Trophoblast cell (in vitro differentiated cells and primary cell): ENCODE results near the gene TET1.

Experiments used
- DNase-seq, 2 donors: peaks; one replicate each; pipeline ENCODE4 v3.0.0-alpha.2; 2016
- H2AFZ ChIP-seq: 2 replicates; pipeline ENCODE4 v1.6.1; 2013; ENCODE audit warnings: low read length, moderate library complexity, mild to moderate bottlenecking; ENCODE audit not compliant: insufficient read depth, poor library complexity
- H2AK5ac ChIP-seq: 2 replicates; pipeline ENCODE4 v1.6.1; 2013; ENCODE audit warnings: mild to moderate bottlenecking, low read length
- H2BK120ac ChIP-seq: 2 replicates; pipeline ENCODE4 v1.6.1; 2013; ENCODE audit warnings: low read length, mild to moderate bottlenecking, moderate library complexity; ENCODE audit not compliant: insufficient read depth, poor library complexity
- H2BK12ac ChIP-seq: 2 replicates; pipeline ENCODE4 v1.6.1; 2013; ENCODE audit warnings: mild to moderate bottlenecking, low read length, moderate library complexity
- H2BK5ac ChIP-seq: 2 replicates; pipeline ENCODE4 v1.6.1; 2013; ENCODE audit warnings: low read length, low read depth, moderate library complexity, mild to moderate bottlenecking; ENCODE audit not compliant: poor library complexity
- H3K14ac ChIP-seq: 2 replicates; pipeline ENCODE4 v1.6.1; 2013; ENCODE audit warnings: mild to moderate bottlenecking, low read length
- H3K18ac ChIP-seq: 2 replicates; pipeline ENCODE4 v1.6.1; 2013; ENCODE audit warnings: mild to moderate bottlenecking, low read length
- H3K23ac ChIP-seq: 2 replicates; pipeline ENCODE4 v1.6.1; 2013; ENCODE audit warnings: low read length
- H3K27ac ChIP-seq: 2 replicates; pipeline ENCODE4 v1.5.1; 2013; ENCODE audit warnings: low read depth, mild to moderate bottlenecking, inconsistent platforms, low read length, moderate library complexity
- H3K27me3 ChIP-seq: 2 replicates; pipeline ENCODE4 v1.6.1; 2013; ENCODE audit warnings: inconsistent platforms, mild to moderate bottlenecking, low read length, moderate library complexity; ENCODE audit not compliant: insufficient read depth
- H3K36me3 ChIP-seq, 2 experiments: 1 replicate in 1 of 2; 2 replicates in 1 of 2; pipeline ENCODE4 v1.6.1; 2013; ENCODE audit warnings: low read length in 2 of 2, mild to moderate bottlenecking in 2 of 2, moderate library complexity in 1 of 2; ENCODE audit not compliant: insufficient read depth in 2 of 2, control insufficient read depth in 1 of 2
- H3K4ac ChIP-seq: 2 replicates; pipeline ENCODE4 v1.6.1; 2013; ENCODE audit warnings: low read depth, mild to moderate bottlenecking, low read length, moderate library complexity
- H3K4me1 ChIP-seq, 2 experiments: 1 replicate in 1 of 2; 2 replicates in 1 of 2; pipeline ENCODE4 v1.6.1; 2013; ENCODE audit warnings: low read length in 2 of 2, mild to moderate bottlenecking in 2 of 2, moderate library complexity in 1 of 2; ENCODE audit not compliant: insufficient read depth in 2 of 2, control insufficient read depth in 1 of 2
- H3K4me2 ChIP-seq: 2 replicates; pipeline ENCODE4 v1.6.1; 2013; ENCODE audit warnings: inconsistent platforms, mild to moderate bottlenecking, low read length, moderate library complexity
- H3K4me3 ChIP-seq: 2 replicates; pipeline ENCODE4 v1.5.1; 2013; ENCODE audit warnings: mild to moderate bottlenecking, low read depth, low read length, inconsistent platforms
- H3K79me1 ChIP-seq: one replicate; pipeline ENCODE4 v1.6.1; 2013; ENCODE audit warnings: low read length
- H3K79me2 ChIP-seq: 2 replicates; pipeline ENCODE4 v1.6.1; 2013; ENCODE audit warnings: low read length, mild to moderate bottlenecking; ENCODE audit not compliant: control insufficient read depth, insufficient read depth, poor library complexity
- H3K9ac ChIP-seq: 2 replicates; pipeline ENCODE4 v1.6.1; 2013; ENCODE audit warnings: mild to moderate bottlenecking, low read length
- H3K9me3 ChIP-seq: 2 replicates; pipeline ENCODE4 v1.6.1; 2013; ENCODE audit warnings: low read depth, mild to moderate bottlenecking, control low read depth, inconsistent platforms, low read length; ENCODE audit not compliant: insufficient read depth
- H4K12ac ChIP-seq: 2 replicates; pipeline ENCODE4 v1.6.1; 2013; ENCODE audit warnings: low read depth, mild to moderate bottlenecking, low read length, moderate library complexity
- H4K8ac ChIP-seq: 2 replicates; pipeline ENCODE4 v1.6.1; 2013; ENCODE audit warnings: low read depth, mild to moderate bottlenecking, low read length, moderate library complexity
- H4K91ac ChIP-seq: one replicate; pipeline ENCODE4 v1.6.1; 2013; ENCODE audit warnings: low read depth, mild to moderate bottlenecking, low read length, moderate library complexity
- WGBS: extraction: QIAGEN DNeasy Blood & Tissue Kit; methylation state at CpG from one replicate; pipeline ENCODE4 v1.1.7; 2013; ENCODE audit warnings: missing lambda C conversion rate; ENCODE audit not compliant: insufficient read length, insufficient coverage; ENCODE audit errors: extremely low coverage; 5-methylcytosine and 5-hydroxymethylcytosine counted together

Gene TET1

DNA sequence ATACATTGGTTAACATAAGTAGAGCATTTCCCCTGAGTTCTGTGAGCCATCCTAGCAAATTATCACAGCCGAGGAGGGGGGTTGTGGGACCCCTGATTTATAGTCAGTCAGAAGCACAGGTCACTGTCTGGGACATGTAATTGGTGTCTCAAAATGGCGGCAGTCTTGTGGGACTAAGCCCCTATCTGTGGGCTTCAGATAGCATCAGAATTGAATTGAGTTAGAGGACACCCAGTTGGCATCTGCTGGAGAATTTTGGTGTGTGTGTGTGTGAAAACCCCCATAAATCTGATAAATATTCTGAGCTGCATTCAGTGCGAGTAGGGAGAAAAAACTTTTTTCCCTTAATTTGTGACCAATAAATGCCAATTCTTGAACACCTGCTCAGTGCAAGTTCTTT lies 6.5 kb upstream of the TET1 start:
- no peak overlapping the region for H3K4me2 ChIP-seq
- H4K8ac ChIP-seq = no peak overlapping the region
- peaks cover 4% of the 10 kb centered on the region for H3K79me1 ChIP-seq
- H3K36me3 ChIP-seq = no peaks in the 10 kb centered on the region
- no CpG with 5 or more reads among the region's 3 CpGs for WGBS
- H3K27me3 ChIP-seq = no peaks in the 10 kb centered on the region
- peaks cover 4 to 6% of the 10 kb centered on the region in 2 experiments for H3K4me1 ChIP-seq
- H2BK5ac ChIP-seq = no peak overlapping the region
- no peak overlapping the region for H3K4me3 ChIP-seq
- DNase-seq = no peak
- no peak overlapping the region for H3K23ac ChIP-seq
- no peak overlapping the region for H2BK12ac ChIP-seq
- H2AK5ac ChIP-seq = no peak overlapping the region
- no peaks in the 10 kb centered on the region for H3K79me2 ChIP-seq
- no peak overlapping the region for H2BK120ac ChIP-seq
- no peak overlapping the region for H3K4ac ChIP-seq
- no peak overlapping the region for H4K12ac ChIP-seq
- H4K91ac ChIP-seq = no peak overlapping the region
- no peak overlapping the region for H3K18ac ChIP-seq
- no peaks in the 10 kb centered on the region for H3K9me3 ChIP-seq
- H3K9ac ChIP-seq = no peak overlapping the region
- no peak overlapping the region for H3K14ac ChIP-seq
- no peak overlapping the region for H3K27ac ChIP-seq
- no peak overlapping the region for H2AFZ ChIP-seq

- Histone ChIP-seq H3K18ac (no peak overlapping the region), H3K9ac (no peak overlapping the region), H2AFZ (no peak overlapping the region), H2BK12ac (no peak overlapping the region), H3K4me3 (no peak overlapping the region), H4K91ac (no peak overlapping the region), H3K14ac (no peak overlapping the region), H3K4me2 (no peak overlapping the region), H3K4me1 (no peaks in the 10 kb centered on the region), H3K36me3 (no peaks in the 10 kb centered on the region), H2BK120ac (no peak overlapping the region), H3K79me1 (peaks cover 9% of the 10 kb centered on the region), H3K27me3 (no peaks in the 10 kb centered on the region), H2BK5ac (no peak overlapping the region), H4K8ac (no peak overlapping the region), H3K9me3 (peaks cover 5% of the 10 kb centered on the region), H3K27ac (no peak overlapping the region), H3K23ac (no peak overlapping the region), H2AK5ac (no peak overlapping the region), H3K79me2 (peaks cover 13% of the 10 kb centered on the region), H3K4ac (no peak overlapping the region), H4K12ac (no peak overlapping the region)
- WGBS = no CpG with 5 or more reads among the region's 2 CpGs
- no peak for DNase-seq
Observed at GRCh38 chr10:68558478-68558877, 1.7 kb upstream of the TET1 start.

DNA sequence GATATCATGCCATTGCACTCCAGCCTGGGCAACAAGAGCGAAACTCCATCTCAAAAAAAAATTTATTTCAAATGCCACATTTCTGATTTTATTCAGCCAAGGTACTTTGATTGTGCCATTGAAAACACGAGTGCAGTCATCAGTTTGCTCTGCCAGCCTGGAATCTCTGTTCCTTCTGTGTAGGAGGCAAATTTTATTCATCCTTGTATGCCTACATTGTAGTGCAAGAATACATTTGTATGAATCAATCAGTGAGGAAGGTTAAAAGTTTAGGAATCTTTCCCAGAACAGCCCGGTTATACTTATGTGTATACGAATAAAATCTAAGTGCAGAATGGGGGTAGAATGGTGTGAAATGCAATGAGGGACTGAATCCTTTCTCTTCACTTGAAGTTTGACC lies 886 bp upstream of the TET1 start:
- H3K18ac ChIP-seq = no peak overlapping the region
- peaks cover 9% of the 10 kb centered on the region for H3K79me1 ChIP-seq
- no CpG with 5 or more reads among the region's 4 CpGs for WGBS
- no peak overlapping the region for H2BK5ac ChIP-seq
- peaks cover 5% of the 10 kb centered on the region for H3K9me3 ChIP-seq
- H4K8ac ChIP-seq = no peak overlapping the region
- no peak overlapping the region for H4K91ac ChIP-seq
- no peak overlapping the region for H2BK120ac ChIP-seq
- H3K27me3 ChIP-seq = no peaks in the 10 kb centered on the region
- H2AK5ac ChIP-seq = no peak overlapping the region
- H3K4me1 ChIP-seq = no peaks in the 10 kb centered on the region
- no peak overlapping the region for H3K9ac ChIP-seq
- H3K4me2 ChIP-seq = no peak overlapping the region
- no peak for DNase-seq
- H3K4ac ChIP-seq = no peak overlapping the region
- H3K27ac ChIP-seq = no peak overlapping the region
- H3K14ac ChIP-seq = no peak overlapping the region
- no peak overlapping the region for H4K12ac ChIP-seq
- no peak overlapping the region for H2BK12ac ChIP-seq
- no peak overlapping the region for H2AFZ ChIP-seq
- no peak overlapping the region for H3K4me3 ChIP-seq
- no peaks in the 10 kb centered on the region for H3K36me3 ChIP-seq
- no peak overlapping the region for H3K23ac ChIP-seq
- peaks cover 13% of the 10 kb centered on the region for H3K79me2 ChIP-seq

DNA sequence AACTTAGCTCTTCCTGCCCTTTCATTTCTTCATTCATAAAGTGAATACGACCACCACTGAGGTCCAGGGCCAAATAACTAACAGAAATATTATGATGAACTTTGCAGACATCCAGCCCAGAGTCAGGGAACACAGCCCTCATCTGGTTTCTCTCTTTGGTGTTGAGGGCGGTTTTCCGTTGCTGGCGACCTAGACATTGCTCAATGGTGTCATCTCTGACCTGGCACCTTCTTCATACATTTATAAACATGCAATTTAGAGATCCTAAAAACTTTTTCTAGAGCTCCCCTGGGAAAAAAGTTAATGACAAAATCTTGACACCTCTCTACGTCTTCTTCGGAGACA lies 324 bp upstream of the TET1 start:
- Histone ChIP-seq H4K8ac (no peak overlapping the region), H2BK120ac (no peak overlapping the region), H3K27ac (no peak overlapping the region), H3K79me2 (peaks cover 15% of the 10 kb centered on the region), H2BK12ac (no peak overlapping the region), H2BK5ac (no peak overlapping the region), H3K27me3 (no peaks in the 10 kb centered on the region), H4K91ac (no peak overlapping the region), H3K9me3 (peaks cover 5% of the 10 kb centered on the region), H3K36me3 (no peaks in the 10 kb centered on the region), H2AFZ (peak overlapping the region; percentile 17), H3K79me1 (peaks cover 9% of the 10 kb centered on the region), H3K14ac (no peak overlapping the region), H3K4me3 (no peak overlapping the region), H3K4me1 (no peaks in the 10 kb centered on the region), H3K9ac (no peak overlapping the region), H4K12ac (no peak overlapping the region), H3K4me2 (peak overlapping the region; percentile 81), H3K18ac (no peak overlapping the region), H2AK5ac (no peak overlapping the region), H3K4ac (no peak overlapping the region), H3K23ac (no peak overlapping the region)
- no CpG with 5 or more reads among the region's 6 CpGs for WGBS
- peak in 1 of 2 donors; percentile 46 for DNase-seq
